CD8-positive, alpha-beta memory T cell (primary cell): ENCODE results near the gene PRSS38. TPM values are rescaled to one million over a fixed set of nuclear protein-coding genes. Genes with fewer than 3 reads are reported as not detected.
A peak's percentile ranks its signal among the peaks of the same experiment; 100 is the strongest.

ENCODE experiments used
- CTCF ChIA-PET: fragments of 350-600 bp; sonication (Branson Sonifier 250); formaldehyde crosslinking; loops from one replicate; lab custom pipeline; 2021; ENCODE audit warnings: antibody characterized with exemption; lab: Charles Lee
- POLR2A ChIA-PET: fragments of 350-600 bp; sonication (Branson Sonifier 250); formaldehyde crosslinking; loops from one replicate; lab custom pipeline; 2021; ENCODE audit warnings: antibody characterized with exemption; lab: Charles Lee
- DNase-seq, 5 donors: peaks; one replicate each; pipeline versions ENCODE4 v3.0.0 to v3.0.0-alpha.2; 2020 to 2022; ENCODE audit warnings: mixed read lengths in 1 of 5
- H3K27ac ChIP-seq: one replicate; pipeline ENCODE4 v1.7.0; 2013; ENCODE audit warnings: low read depth, mild to moderate bottlenecking, low read length, moderate library complexity
- H3K27me3 ChIP-seq: 2 replicates; pipeline ENCODE4 v1.7.0; 2013; ENCODE audit warnings: low read length, mild to moderate bottlenecking; ENCODE audit not compliant: insufficient read depth, poor library complexity, severe bottlenecking
- H3K36me3 ChIP-seq: 2 replicates; pipeline ENCODE4 v1.7.0; 2013; ENCODE audit warnings: mild to moderate bottlenecking, low read length, moderate library complexity; ENCODE audit not compliant: insufficient read depth
- H3K4me1 ChIP-seq: 2 replicates; pipeline ENCODE4 v1.7.0; 2013; ENCODE audit warnings: mild to moderate bottlenecking, low read length, moderate library complexity; ENCODE audit not compliant: insufficient read depth
- H3K4me3 ChIP-seq: 2 replicates; pipeline ENCODE4 v1.7.0; 2013; ENCODE audit warnings: mild to moderate bottlenecking, low read length
- H3K9me3 ChIP-seq: 2 replicates; pipeline ENCODE4 v1.7.0; 2013; ENCODE audit warnings: mild to moderate bottlenecking, low read length
- H3K27ac Mint-ChIP-seq, 8 donors: one replicate each; pipeline ENCODE4 v1.8.0; 2020 to 2021; ENCODE audit warnings: mixed read lengths in 8 of 8, mild to moderate bottlenecking in 6 of 8, inconsistent platforms in 3 of 8, moderate library complexity in 3 of 8
- H3K27me3 Mint-ChIP-seq, 2 donors: one replicate each; pipeline ENCODE4 v1.8.0; 2020 to 2021; ENCODE audit warnings: mixed read lengths in 2 of 2, mild to moderate bottlenecking in 1 of 2, moderate library complexity in 1 of 2
- H3K36me3 Mint-ChIP-seq, 3 donors: one replicate each; pipeline ENCODE4 v1.8.0; 2020 to 2021; ENCODE audit warnings: mixed read lengths in 3 of 3, inconsistent platforms in 1 of 3, mild to moderate bottlenecking in 1 of 3
- H3K4me1 Mint-ChIP-seq, 3 donors: one replicate each; pipeline ENCODE4 v1.8.0; 2020 to 2021; ENCODE audit warnings: mixed read lengths in 3 of 3, inconsistent platforms in 1 of 3, mild to moderate bottlenecking in 1 of 3
- H3K4me3 Mint-ChIP-seq, 7 donors: one replicate each; pipeline ENCODE4 v1.8.0; 2020 to 2021; ENCODE audit warnings: mixed read lengths in 7 of 7, mild to moderate bottlenecking in 6 of 7, moderate library complexity in 4 of 7, inconsistent platforms in 2 of 7
- H3K9me3 Mint-ChIP-seq, 5 donors: one replicate each; pipeline ENCODE4 v1.8.0; 2020 to 2022; ENCODE audit warnings: mixed read lengths in 5 of 5, mild to moderate bottlenecking in 3 of 5, moderate library complexity in 2 of 5, inconsistent platforms in 1 of 5
- polyA plus RNA-seq: library from polyadenylated mRNA; unstranded; fragments of 300-500 nt; fragmentation: Illumina TruSeq; gene quantifications from one replicate; pipeline ENCODE4 v1.2.3, GENCODE V29; 2021
- total RNA-seq, 2 experiments: library from RNA; stranded (reverse); gene quantifications; one replicate each; pipeline ENCODE4 v1.2.3, GENCODE V29; 2021

The PRSS38 gene
- total and polyA plus RNA-seq, 3 experiments from 2014 or later = not detected

DNA sequence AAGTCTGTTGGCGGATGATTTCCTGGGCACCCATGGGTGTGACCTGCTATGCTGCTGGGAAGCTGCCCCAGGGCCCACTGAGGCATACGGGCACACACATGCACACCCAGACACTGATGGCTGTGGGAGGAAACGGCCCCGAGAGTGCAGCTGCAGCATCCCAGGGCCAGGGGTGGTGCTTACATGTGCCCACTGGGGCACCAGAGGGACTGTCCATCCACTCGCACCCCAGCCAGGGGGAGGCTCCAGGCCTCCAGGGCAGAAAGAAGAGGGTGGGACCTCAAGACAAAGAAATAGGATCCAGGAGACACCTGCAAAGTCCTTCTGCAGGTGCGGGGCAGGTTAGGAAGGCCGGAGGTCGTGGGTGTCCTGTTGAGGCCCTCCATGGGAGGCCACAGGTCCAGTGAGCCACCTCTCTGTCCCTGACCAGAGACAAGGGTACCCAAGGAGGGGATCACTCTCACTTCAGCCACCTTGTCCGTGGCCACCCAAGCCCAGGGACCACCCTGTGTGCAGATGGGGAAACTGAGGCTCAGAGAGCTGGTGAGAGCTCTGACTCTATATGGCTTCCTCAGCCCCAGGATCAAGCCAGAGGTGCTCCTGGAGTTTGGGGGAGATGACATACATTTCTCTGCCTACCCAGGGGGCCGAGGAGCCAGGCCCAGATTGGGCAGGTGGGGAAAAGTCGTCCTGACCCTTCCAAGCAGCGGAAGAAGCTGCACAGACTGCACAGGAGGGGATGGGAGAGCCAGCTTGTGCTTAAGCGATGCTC lies 75.2 kb downstream of the PRSS38 start:
- Histone ChIP-seq H3K9me3 (no peaks in the 10 kb centered on the region), H3K27me3 (no peaks in the 10 kb centered on the region), H3K27ac (no peak overlapping the region), H3K36me3 (no peaks in the 10 kb centered on the region), H3K4me3 (no peak overlapping the region), H3K4me1 (peaks cover 19% of the 10 kb centered on the region)
- Mint-ChIP-seq H3K36me3 (no peaks in the 10 kb centered on the region), H3K9me3 (no peaks in the 10 kb centered on the region), H3K27ac (peak overlapping the region in 2 of 8 donors; percentile 27 to 29), H3K4me1 (peaks cover 8 to 22% (median 11%) of the 10 kb centered on the region in 3 donors), H3K4me3 (no peak overlapping the region), H3K27me3 (no peaks in the 10 kb centered on the region)
- DNase-seq = peak in 1 of 5 donors; percentile 45
- ChIA-PET POLR2A (no interaction called here), CTCF (interaction anchor here (0.8 kb wide), 1 partner anchor 128 kb away, joined by 3 read pairs; no protein-coding TSS in a partner anchor)

GRCh38 chr1:227891223-227891954 lies 75.9 kb downstream of the PRSS38 start:
- Histone ChIP-seq H3K36me3 (no peaks in the 10 kb centered on the region), H3K4me3 (no peak overlapping the region), H3K27me3 (no peaks in the 10 kb centered on the region), H3K27ac (no peak overlapping the region), H3K9me3 (no peaks in the 10 kb centered on the region), H3K4me1 (peaks cover 12% of the 10 kb centered on the region)
- peak in 1 of 5 donors; percentile 32 for DNase-seq
- Mint-ChIP-seq H3K9me3 (no peaks in the 10 kb centered on the region), H3K27me3 (no peaks in the 10 kb centered on the region), H3K4me1 (peaks cover 5 to 16% (median 6%) of the 10 kb centered on the region in 3 donors), H3K36me3 (no peaks in the 10 kb centered on the region), H3K4me3 (no peak overlapping the region), H3K27ac (no peak overlapping the region)
- CTCF ChIA-PET = interaction anchor here (0.8 kb wide), 1 partner anchor 129 kb away, joined by 3 read pairs; no protein-coding TSS in a partner anchor
- POLR2A ChIA-PET = no interaction called here

GRCh38 chr1:227891955-227892488 lies 76.5 kb downstream of the PRSS38 start:
- no peak overlapping the region for H3K27ac ChIP-seq
- H3K27me3 ChIP-seq = no peaks in the 10 kb centered on the region
- Mint-ChIP-seq H3K4me3 (no peak overlapping the region), H3K27ac (no peak overlapping the region), H3K36me3 (no peaks in the 10 kb centered on the region), H3K27me3 (no peaks in the 10 kb centered on the region), H3K4me1 (peaks cover 0 to 9% (median 3%) of the 10 kb centered on the region in 3 donors), H3K9me3 (no peaks in the 10 kb centered on the region)
- H3K4me3 ChIP-seq = no peak overlapping the region
- no peaks in the 10 kb centered on the region for H3K9me3 ChIP-seq
- peaks cover 6% of the 10 kb centered on the region for H3K4me1 ChIP-seq
- DNase-seq = no peak
- no peaks in the 10 kb centered on the region for H3K36me3 ChIP-seq
- ChIA-PET POLR2A (no interaction called here), CTCF (no interaction called here)

GRCh38 chr1:227892489-227893299 lies 77.2 kb downstream of the PRSS38 start:
- ChIA-PET CTCF (interaction anchor here (0.7 kb wide), 1 partner anchor 39 kb away, joined by 3 read pairs; no protein-coding TSS in a partner anchor), POLR2A (no interaction called here)
- no peaks in the 10 kb centered on the region for H3K9me3 Mint-ChIP-seq

GRCh38 chr1:227893300-227893948 lies 77.9 kb downstream of the PRSS38 start:
- H3K4me1 ChIP-seq = no peaks in the 10 kb centered on the region
- no peak overlapping the region for H3K4me3 ChIP-seq
- no peaks in the 10 kb centered on the region for H3K9me3 Mint-ChIP-seq
- no peaks in the 10 kb centered on the region for H3K27me3 ChIP-seq
- H3K27ac ChIP-seq = no peak overlapping the region
- ChIA-PET POLR2A (no interaction called here), CTCF (no interaction called here)
- peaks cover 9 to 11% (median 9%) of the 10 kb centered on the region in 3 donors for H3K4me1 Mint-ChIP-seq
- DNase-seq = peak in 1 of 5 donors; percentile 0
- H3K4me3 Mint-ChIP-seq = no peak overlapping the region
- H3K27me3 Mint-ChIP-seq = peaks cover 0 to 2% of the 10 kb centered on the region in 2 donors
- no peak overlapping the region for H3K27ac Mint-ChIP-seq
- H3K9me3 ChIP-seq = no peaks in the 10 kb centered on the region
- H3K36me3 ChIP-seq = no peaks in the 10 kb centered on the region
- no peaks in the 10 kb centered on the region for H3K36me3 Mint-ChIP-seq

More at GRCh38 chr1:227892489-227893299, 77.2 kb downstream of the PRSS38 start:
- no peaks in the 10 kb centered on the region for H3K36me3 ChIP-seq
- DNase-seq = peak in 1 of 5 donors; percentile 0
- no peaks in the 10 kb centered on the region for H3K9me3 ChIP-seq
- H3K4me1 ChIP-seq = no peaks in the 10 kb centered on the region
- H3K27me3 Mint-ChIP-seq = peaks cover 0 to 2% of the 10 kb centered on the region in 2 donors
- no peaks in the 10 kb centered on the region for H3K36me3 Mint-ChIP-seq
- H3K4me1 Mint-ChIP-seq = peaks cover 3 to 11% (median 6%) of the 10 kb centered on the region in 3 donors
- no peak overlapping the region for H3K4me3 ChIP-seq
- H3K27me3 ChIP-seq = no peaks in the 10 kb centered on the region
- no peak overlapping the region for H3K27ac ChIP-seq
- H3K4me3 Mint-ChIP-seq = no peak overlapping the region
- H3K27ac Mint-ChIP-seq = no peak overlapping the region

DNA sequence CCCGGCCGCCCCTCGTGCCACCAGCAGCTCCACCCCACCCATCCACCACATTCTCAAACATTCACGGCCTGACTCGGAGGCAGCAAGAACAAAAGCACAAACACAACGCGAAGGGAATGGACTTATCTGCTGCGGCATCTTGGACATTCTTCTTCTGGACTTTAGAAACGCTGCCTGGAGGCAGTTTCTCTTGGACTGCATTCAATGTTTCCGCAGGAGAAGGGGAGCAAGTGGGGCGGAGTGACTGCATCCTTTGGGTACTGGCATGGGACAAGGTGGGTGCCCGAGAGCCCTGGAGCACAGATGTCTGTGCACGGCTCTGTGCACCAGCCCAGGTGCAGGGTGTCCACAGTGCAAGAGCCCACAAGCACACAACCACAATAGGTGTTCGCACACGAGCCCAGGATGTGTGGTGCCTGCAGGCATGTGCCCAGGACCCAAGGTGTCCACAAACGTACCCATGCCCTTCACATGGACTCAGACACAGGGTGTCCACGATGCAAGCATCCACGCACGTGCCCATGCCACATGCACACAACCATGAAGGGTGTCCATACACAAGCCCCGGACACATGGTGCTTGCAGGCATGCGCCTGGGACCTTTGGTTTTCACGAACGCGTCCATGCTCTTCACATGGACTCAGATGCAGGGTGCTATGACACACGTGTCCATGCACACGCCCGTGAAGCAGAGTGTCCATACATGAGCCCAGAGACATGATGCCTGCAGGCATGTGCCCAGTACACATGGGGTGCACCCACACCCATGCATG lies 78.7 kb downstream of the PRSS38 start:
- no peaks in the 10 kb centered on the region for H3K4me1 ChIP-seq
- no peak overlapping the region for H3K27ac ChIP-seq
- H3K36me3 Mint-ChIP-seq = no peaks in the 10 kb centered on the region
- H3K27me3 Mint-ChIP-seq = peaks cover 0 to 2% of the 10 kb centered on the region in 2 donors
- no peaks in the 10 kb centered on the region for H3K9me3 Mint-ChIP-seq
- H3K4me1 Mint-ChIP-seq = peaks cover 10 to 16% (median 12%) of the 10 kb centered on the region in 3 donors
- no peaks in the 10 kb centered on the region for H3K36me3 ChIP-seq
- H3K4me3 ChIP-seq = no peak overlapping the region
- H3K9me3 ChIP-seq = no peaks in the 10 kb centered on the region
- H3K27me3 ChIP-seq = no peaks in the 10 kb centered on the region
- no peak overlapping the region for H3K4me3 Mint-ChIP-seq
- POLR2A ChIA-PET = no interaction called here
- peak in 2 of 5 donors; percentile 1 to 36 for DNase-seq
- no peak overlapping the region for H3K27ac Mint-ChIP-seq
- CTCF ChIA-PET = no interaction called here
